ENCODE results near the gene ARSA.

ARSA gene

DNA sequence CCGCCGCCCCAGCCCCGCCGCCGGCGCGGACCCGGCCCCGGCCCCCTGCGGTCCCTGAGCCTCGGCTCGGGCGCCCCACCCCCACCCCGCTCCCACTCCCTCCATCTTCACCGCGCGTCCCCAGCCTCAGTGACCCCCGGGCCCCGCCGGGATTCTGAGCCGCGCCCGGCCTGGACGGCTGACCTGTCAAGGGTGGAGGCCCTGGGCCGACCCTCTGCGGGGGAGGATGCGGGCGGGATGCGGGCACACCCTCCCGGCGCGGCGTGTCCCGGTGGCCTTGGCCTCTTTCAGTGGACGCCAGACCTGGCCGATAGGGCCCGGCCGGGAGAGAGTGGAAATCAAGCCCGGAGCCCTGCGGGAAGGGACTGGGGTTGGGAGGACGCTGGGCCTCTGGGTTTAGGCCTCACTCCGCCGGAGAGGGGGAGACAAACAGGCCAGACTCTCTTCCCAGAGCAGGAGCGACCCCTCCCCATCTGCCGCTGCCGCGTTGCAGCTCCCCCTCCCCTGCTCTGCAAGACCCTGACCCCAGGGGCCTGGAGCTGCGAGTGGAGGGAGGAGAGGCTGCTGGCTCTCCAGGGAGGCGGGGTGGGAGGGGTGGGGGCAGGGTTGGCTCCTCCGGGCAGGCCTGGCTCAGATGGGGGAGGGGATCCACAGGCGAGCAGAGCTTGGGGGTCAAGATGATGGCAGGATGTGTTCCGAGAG is 26.8 kb downstream of the ARSA start (continued):
- TF ChIP-seq, protein P1, sequence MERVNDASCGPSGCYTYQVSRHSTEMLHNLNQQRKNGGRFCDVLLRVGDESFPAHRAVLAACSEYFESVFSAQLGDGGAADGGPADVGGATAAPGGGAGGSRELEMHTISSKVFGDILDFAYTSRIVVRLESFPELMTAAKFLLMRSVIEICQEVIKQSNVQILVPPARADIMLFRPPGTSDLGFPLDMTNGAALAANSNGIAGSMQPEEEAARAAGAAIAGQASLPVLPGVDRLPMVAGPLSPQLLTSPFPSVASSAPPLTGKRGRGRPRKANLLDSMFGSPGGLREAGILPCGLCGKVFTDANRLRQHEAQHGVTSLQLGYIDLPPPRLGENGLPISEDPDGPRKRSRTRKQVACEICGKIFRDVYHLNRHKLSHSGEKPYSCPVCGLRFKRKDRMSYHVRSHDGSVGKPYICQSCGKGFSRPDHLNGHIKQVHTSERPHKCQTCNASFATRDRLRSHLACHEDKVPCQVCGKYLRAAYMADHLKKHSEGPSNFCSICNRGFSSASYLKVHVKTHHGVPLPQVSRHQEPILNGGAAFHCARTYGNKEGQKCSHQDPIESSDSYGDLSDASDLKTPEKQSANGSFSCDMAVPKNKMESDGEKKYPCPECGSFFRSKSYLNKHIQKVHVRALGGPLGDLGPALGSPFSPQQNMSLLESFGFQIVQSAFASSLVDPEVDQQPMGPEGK (tag by site-specific recombination; IDR thresholded peaks at IDR 0.05) = peak; percentile 41; the same call in 1 of the 2 replicates
- TF ChIP-seq, protein P2, sequence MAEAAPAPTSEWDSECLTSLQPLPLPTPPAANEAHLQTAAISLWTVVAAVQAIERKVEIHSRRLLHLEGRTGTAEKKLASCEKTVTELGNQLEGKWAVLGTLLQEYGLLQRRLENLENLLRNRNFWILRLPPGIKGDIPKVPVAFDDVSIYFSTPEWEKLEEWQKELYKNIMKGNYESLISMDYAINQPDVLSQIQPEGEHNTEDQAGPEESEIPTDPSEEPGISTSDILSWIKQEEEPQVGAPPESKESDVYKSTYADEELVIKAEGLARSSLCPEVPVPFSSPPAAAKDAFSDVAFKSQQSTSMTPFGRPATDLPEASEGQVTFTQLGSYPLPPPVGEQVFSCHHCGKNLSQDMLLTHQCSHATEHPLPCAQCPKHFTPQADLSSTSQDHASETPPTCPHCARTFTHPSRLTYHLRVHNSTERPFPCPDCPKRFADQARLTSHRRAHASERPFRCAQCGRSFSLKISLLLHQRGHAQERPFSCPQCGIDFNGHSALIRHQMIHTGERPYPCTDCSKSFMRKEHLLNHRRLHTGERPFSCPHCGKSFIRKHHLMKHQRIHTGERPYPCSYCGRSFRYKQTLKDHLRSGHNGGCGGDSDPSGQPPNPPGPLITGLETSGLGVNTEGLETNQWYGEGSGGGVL (tag by site-specific recombination; IDR thresholded peaks at IDR 0.05) = peak; percentile 38
- TF ChIP-seq ZNF843 (tag by site-specific recombination; IDR thresholded peaks at IDR 0.05) (no peak), GLIS1 (tag by site-specific recombination; IDR thresholded peaks at IDR 0.05) (peak; percentile 13), SALL2 (tag by site-specific recombination; IDR thresholded peaks at IDR 0.05; ENCODE audit: borderline replicate concordance) (no peak), ZNF76 (tag by site-specific recombination; IDR thresholded peaks at IDR 0.05; ENCODE audit: borderline replicate concordance, low read depth) (peak; percentile 42; the same call in 1 of the 2 replicates), ZNF341 (tag by site-specific recombination; IDR thresholded peaks at IDR 0.05; ENCODE audit: low read depth) (peak; percentile 32), SP7 (tag by site-specific recombination; IDR thresholded peaks at IDR 0.05) (0 out of 2 replicates have a peak, but pooled peaks have one; percentile 20), ZNF175 (tag by site-specific recombination; IDR thresholded peaks at IDR 0.05) (no peak), ZNF335 (tag by site-specific recombination; conservative IDR thresholded peaks at IDR 0.05) (peak; percentile 45; the same call in 1 of the 2 replicates), GLIS2 (tag by site-specific recombination; IDR thresholded peaks at IDR 0.05) (peak; percentile 46; the same call in 1 of the 2 replicates), KLF8 (tag by site-specific recombination; IDR thresholded peaks at IDR 0.05) (peak; percentile 70; the same call in 1 of the 2 replicates), ZBTB8A (tag by site-specific recombination; IDR thresholded peaks at IDR 0.05) (0 out of 2 replicates have a peak, but pooled peaks have one; percentile 25), KLF1 (tag by site-specific recombination; IDR thresholded peaks at IDR 0.05) (peak; percentile 62; the same call in 1 of the 2 replicates), EGR2 (tag by site-specific recombination; IDR thresholded peaks at IDR 0.05; ENCODE audit: low read depth) (0 out of 2 replicates have a peak, but pooled peaks have one; percentile 15), ZFHX2 (tag by site-specific recombination; conservative IDR thresholded peaks at IDR 0.05) (peak; percentile 33; the same call in 1 of the 2 replicates)
- TF ChIP-seq, protein P3, sequence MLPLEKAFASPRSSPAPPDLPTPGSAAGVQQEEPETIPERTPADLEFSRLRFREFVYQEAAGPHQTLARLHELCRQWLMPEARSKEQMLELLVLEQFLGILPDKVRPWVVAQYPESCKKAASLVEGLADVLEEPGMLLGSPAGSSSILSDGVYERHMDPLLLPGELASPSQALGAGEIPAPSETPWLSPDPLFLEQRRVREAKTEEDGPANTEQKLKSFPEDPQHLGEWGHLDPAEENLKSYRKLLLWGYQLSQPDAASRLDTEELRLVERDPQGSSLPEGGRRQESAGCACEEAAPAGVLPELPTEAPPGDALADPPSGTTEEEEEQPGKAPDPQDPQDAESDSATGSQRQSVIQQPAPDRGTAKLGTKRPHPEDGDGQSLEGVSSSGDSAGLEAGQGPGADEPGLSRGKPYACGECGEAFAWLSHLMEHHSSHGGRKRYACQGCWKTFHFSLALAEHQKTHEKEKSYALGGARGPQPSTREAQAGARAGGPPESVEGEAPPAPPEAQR (tag by site-specific recombination; IDR thresholded peaks at IDR 0.05) = no peak
- TF ChIP-seq, protein P4, sequence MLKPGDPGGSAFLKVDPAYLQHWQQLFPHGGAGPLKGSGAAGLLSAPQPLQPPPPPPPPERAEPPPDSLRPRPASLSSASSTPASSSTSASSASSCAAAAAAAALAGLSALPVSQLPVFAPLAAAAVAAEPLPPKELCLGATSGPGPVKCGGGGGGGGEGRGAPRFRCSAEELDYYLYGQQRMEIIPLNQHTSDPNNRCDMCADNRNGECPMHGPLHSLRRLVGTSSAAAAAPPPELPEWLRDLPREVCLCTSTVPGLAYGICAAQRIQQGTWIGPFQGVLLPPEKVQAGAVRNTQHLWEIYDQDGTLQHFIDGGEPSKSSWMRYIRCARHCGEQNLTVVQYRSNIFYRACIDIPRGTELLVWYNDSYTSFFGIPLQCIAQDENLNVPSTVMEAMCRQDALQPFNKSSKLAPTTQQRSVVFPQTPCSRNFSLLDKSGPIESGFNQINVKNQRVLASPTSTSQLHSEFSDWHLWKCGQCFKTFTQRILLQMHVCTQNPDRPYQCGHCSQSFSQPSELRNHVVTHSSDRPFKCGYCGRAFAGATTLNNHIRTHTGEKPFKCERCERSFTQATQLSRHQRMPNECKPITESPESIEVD (tag by site-specific recombination; IDR thresholded peaks at IDR 0.05) = no peak
- TF ChIP-seq, protein P5, sequence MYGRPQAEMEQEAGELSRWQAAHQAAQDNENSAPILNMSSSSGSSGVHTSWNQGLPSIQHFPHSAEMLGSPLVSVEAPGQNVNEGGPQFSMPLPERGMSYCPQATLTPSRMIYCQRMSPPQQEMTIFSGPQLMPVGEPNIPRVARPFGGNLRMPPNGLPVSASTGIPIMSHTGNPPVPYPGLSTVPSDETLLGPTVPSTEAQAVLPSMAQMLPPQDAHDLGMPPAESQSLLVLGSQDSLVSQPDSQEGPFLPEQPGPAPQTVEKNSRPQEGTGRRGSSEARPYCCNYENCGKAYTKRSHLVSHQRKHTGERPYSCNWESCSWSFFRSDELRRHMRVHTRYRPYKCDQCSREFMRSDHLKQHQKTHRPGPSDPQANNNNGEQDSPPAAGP (tag by site-specific recombination; IDR thresholded peaks at IDR 0.05) = peak; percentile 13; the same call in 1 of the 2 replicates
- TF ChIP-seq, protein P6, sequence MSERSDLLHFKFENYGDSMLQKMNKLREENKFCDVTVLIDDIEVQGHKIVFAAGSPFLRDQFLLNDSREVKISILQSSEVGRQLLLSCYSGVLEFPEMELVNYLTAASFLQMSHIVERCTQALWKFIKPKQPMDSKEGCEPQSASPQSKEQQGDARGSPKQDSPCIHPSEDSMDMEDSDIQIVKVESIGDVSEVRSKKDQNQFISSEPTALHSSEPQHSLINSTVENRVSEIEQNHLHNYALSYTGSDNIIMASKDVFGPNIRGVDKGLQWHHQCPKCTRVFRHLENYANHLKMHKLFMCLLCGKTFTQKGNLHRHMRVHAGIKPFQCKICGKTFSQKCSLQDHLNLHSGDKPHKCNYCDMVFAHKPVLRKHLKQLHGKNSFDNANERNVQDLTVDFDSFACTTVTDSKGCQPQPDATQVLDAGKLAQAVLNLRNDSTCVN (tag by site-specific recombination; optimal IDR thresholded peaks at IDR 0.05) = peak; percentile 54
